ENCODE data around the gene RTP4.
A peak's percentile ranks its signal among the peaks of the same experiment; 100 is the strongest.

RTP4 gene

DNA sequence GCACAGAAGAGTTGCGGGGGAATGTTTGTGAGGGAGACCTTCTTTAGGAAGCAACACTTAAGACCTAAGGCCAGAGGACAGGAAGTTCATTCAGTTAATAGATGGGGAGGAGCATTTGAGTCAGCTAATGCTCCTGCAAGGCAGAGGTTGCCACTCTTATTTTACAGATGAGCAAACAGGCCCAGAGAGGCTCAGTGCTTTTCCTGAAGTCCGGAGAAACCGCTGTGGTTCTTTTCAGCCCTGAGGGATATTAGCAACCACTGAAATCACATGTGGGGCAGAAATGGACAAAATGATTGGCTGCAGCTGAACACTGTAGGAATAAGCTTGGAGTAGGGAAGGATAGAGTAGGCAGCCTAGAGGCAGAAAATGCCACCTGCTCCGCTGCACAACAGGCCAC lies 33.3 kb upstream of the RTP4 start:
- Histone ChIP-seq H3K27ac (ENCODE audit: low read depth, low read length) (no peak overlapping the region), H3K4me3 (ENCODE audit: low read depth in 1 of 2, low read length in 2 of 2) (no peak overlapping the region), H3K36me3 (ENCODE audit: control insufficient read depth in 1 of 2, insufficient read depth in 2 of 2, low read length in 2 of 2) (no peaks in the 10 kb centered on the region), H3K4me1 (ENCODE audit: control insufficient read depth in 1 of 2, insufficient read depth in 2 of 2, low read length in 2 of 2) (no peaks in the 10 kb centered on the region), H3K9me3 (ENCODE audit: control insufficient read depth in 1 of 2, low read length in 2 of 2) (no peaks in the 10 kb centered on the region), H3K27me3 (ENCODE audit: control insufficient read depth in 1 of 2, insufficient read depth in 2 of 2, low read length in 2 of 2) (peaks cover 5 to 6% of the 10 kb centered on the region in 2 donors), H3K9ac (ENCODE audit: low read depth in 1 of 2, low read length in 2 of 2) (no peak overlapping the region)

DNA sequence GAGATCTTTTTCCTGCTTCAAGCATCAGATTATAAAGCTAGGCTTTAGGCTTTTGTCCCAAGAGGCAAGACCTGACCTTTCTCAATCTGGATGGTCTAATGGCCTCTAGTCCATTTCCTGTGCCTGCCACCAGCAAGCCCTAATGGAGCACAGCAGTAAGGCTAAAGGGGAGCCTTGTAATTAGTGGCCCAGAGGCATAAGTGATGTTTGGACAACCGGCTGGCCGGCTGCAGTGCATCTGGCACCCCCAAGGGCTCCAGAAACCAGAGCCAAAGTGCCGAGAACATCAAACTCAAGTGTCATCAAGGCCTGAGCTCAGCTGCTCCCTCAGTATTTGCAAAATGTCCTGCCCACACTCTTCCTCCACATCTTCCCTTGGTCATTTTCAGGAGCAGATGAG lies 31.9 kb upstream of the RTP4 start:
- H3K27me3 ChIP-seq (ENCODE audit: control insufficient read depth in 1 of 2, insufficient read depth in 2 of 2, low read length in 2 of 2), result peaks cover 5 to 6% of the 10 kb centered on the region in 2 donors
- H3K27ac ChIP-seq (ENCODE audit: low read depth, low read length), result no peak overlapping the region
- H3K36me3 ChIP-seq (ENCODE audit: control insufficient read depth in 1 of 2, insufficient read depth in 2 of 2, low read length in 2 of 2), result no peaks in the 10 kb centered on the region
- no peaks in the 10 kb centered on the region for H3K9me3 ChIP-seq (ENCODE audit: control insufficient read depth in 1 of 2, low read length in 2 of 2)
- no peaks in the 10 kb centered on the region for H3K4me1 ChIP-seq (ENCODE audit: control insufficient read depth in 1 of 2, insufficient read depth in 2 of 2, low read length in 2 of 2)
- no peak overlapping the region for H3K9ac ChIP-seq (ENCODE audit: low read depth in 1 of 2, low read length in 2 of 2)
- H3K4me3 ChIP-seq (ENCODE audit: low read depth in 1 of 2, low read length in 2 of 2), result no peak overlapping the region

DNA sequence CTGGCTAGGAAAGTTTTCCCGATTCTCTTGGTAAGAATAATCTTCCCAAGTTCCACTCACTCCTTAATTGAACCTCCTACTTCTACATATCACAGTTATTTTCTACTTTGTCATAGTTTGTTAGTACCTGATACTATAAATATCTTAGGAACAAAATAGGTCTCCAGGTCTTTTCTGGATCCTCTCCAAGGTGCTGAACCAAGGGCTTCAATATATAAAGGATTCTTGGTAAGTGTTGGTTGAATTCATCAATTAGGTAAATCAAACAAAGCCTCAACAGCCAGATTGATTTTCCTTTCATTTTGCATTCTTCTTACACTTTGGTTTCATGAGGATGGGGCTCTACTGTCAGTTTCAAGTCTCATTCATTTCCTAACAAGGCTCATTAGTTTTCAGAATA lies 27.6 kb upstream of the RTP4 start:
- no peaks in the 10 kb centered on the region for H3K9me3 ChIP-seq (ENCODE audit: control insufficient read depth in 1 of 2, low read length in 2 of 2)
- no peaks in the 10 kb centered on the region for H3K36me3 ChIP-seq (ENCODE audit: control insufficient read depth in 1 of 2, insufficient read depth in 2 of 2, low read length in 2 of 2)
- no peaks in the 10 kb centered on the region for H3K4me1 ChIP-seq (ENCODE audit: control insufficient read depth in 1 of 2, insufficient read depth in 2 of 2, low read length in 2 of 2)
- H3K27ac ChIP-seq (ENCODE audit: low read depth, low read length), result no peak overlapping the region
- H3K27me3 ChIP-seq (ENCODE audit: control insufficient read depth in 1 of 2, insufficient read depth in 2 of 2, low read length in 2 of 2), result peaks cover 6 to 10% of the 10 kb centered on the region in 2 donors
- no peak overlapping the region for H3K9ac ChIP-seq (ENCODE audit: low read depth in 1 of 2, low read length in 2 of 2)
- no peak overlapping the region for H3K4me3 ChIP-seq (ENCODE audit: low read depth in 1 of 2, low read length in 2 of 2)

DNA sequence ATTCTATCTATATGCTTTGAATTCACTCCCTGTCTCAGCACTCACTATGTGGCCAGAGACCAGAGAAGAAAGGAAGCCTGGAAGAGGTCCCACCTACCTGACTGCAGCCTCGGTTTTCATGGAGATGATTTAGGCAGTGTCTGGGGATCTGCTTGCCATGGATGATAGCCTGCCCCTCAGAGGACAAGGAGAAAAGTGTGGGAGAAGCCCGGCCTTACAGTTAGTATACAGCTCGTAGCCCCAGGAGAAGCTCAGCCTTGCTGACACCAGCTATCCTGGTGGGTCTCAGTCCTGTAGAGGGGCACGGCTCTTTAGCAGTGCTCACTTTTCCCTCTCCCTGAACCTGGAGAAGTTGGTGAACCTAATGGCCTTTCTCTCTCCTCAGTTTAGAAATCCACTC lies 25.9 kb upstream of the RTP4 start:
- Histone ChIP-seq H3K27ac (ENCODE audit: low read depth, low read length) (no peak overlapping the region), H3K4me3 (ENCODE audit: low read depth in 1 of 2, low read length in 2 of 2) (no peak overlapping the region), H3K9me3 (ENCODE audit: control insufficient read depth in 1 of 2, low read length in 2 of 2) (no peaks in the 10 kb centered on the region), H3K9ac (ENCODE audit: low read depth in 1 of 2, low read length in 2 of 2) (no peak overlapping the region), H3K36me3 (ENCODE audit: control insufficient read depth in 1 of 2, insufficient read depth in 2 of 2, low read length in 2 of 2) (no peaks in the 10 kb centered on the region), H3K27me3 (ENCODE audit: control insufficient read depth in 1 of 2, insufficient read depth in 2 of 2, low read length in 2 of 2) (peaks cover 6 to 10% of the 10 kb centered on the region in 2 donors), H3K4me1 (ENCODE audit: control insufficient read depth in 1 of 2, insufficient read depth in 2 of 2, low read length in 2 of 2) (no peaks in the 10 kb centered on the region)

DNA sequence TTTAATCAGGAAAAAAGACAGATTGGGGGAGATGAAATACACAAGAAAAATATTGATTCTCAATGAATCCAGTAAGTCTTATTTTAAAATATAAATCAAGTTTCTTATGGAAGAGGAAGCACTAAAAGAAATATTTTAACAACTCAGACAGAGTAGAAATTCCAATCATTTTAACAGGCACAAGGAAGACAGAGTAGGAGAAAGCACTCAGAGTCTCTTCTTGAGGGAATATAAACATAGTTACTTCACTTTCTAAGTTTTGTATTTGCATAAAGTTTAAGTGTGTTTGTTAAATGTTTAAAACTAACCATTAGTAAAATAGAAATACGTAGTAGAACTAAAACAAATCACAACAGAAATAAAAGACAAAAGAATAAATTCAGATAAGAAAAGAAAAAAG lies 24.5 kb upstream of the RTP4 start:
- Histone ChIP-seq H3K27me3 (ENCODE audit: control insufficient read depth in 1 of 2, insufficient read depth in 2 of 2, low read length in 2 of 2) (peaks cover 6% of the 10 kb centered on the region in 2 donors), H3K9ac (ENCODE audit: low read depth in 1 of 2, low read length in 2 of 2) (no peak overlapping the region), H3K9me3 (ENCODE audit: control insufficient read depth in 1 of 2, low read length in 2 of 2) (no peaks in the 10 kb centered on the region), H3K36me3 (ENCODE audit: control insufficient read depth in 1 of 2, insufficient read depth in 2 of 2, low read length in 2 of 2) (no peaks in the 10 kb centered on the region), H3K27ac (ENCODE audit: low read depth, low read length) (no peak overlapping the region), H3K4me3 (ENCODE audit: low read depth in 1 of 2, low read length in 2 of 2) (no peak overlapping the region), H3K4me1 (ENCODE audit: control insufficient read depth in 1 of 2, insufficient read depth in 2 of 2, low read length in 2 of 2) (no peaks in the 10 kb centered on the region)

DNA sequence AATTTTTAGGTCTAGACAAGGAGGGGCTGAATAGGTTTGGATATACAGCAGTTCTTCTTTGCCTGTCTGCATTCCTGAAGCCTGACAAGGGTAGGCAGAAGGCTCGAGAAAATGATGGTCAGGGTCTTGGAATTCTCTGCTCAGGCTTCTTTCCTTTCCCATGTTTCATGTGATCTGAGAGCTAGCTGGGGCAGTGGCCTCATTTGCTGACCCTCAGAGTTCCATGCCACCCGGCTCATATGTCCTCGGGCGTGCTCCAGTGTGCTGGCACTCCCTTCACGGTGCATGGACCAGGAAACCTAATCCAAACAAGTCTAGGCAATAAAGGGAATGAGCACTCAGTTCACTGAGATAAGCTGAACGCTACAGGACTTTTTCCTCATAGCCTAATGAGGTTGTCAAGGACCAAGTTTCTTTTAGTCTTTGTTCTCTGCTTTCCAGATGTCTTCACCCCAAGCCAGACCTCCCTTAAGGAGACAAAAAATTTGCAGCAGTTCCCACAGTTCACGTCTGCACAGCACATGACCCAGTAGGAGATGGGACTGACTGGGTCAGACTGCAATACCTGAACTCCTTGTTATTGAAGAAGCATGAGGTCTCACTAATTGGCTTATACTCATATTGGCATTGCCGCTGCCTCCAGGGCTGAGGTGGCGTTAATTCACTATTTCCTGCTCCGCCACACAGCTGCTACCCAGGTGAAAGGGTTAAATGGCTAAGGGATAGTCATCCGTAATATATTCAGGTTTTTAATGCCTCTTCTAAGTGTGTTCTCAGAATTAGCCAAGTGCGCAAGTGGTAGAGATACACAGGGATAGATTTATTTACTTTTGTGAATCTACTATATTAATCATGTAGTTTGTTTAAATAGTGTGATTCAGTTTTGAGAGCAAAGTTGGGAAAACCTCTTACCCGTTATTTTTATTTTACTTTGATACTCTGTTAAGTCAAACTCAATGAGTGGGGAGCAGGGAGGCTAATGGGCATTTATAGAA lies 15.3 kb upstream of the RTP4 start:
- H3K27me3 ChIP-seq (ENCODE audit: control insufficient read depth in 1 of 2, insufficient read depth in 2 of 2, low read length in 2 of 2), result no peaks in the 10 kb centered on the region
- no peaks in the 10 kb centered on the region for H3K36me3 ChIP-seq (ENCODE audit: control insufficient read depth in 1 of 2, insufficient read depth in 2 of 2, low read length in 2 of 2)
- no peak overlapping the region for H3K27ac ChIP-seq (ENCODE audit: low read depth, low read length)
- no peak overlapping the region for H3K9ac ChIP-seq (ENCODE audit: low read depth in 1 of 2, low read length in 2 of 2)
- no peaks in the 10 kb centered on the region for H3K9me3 ChIP-seq (ENCODE audit: control insufficient read depth in 1 of 2, low read length in 2 of 2)
- H3K4me3 ChIP-seq (ENCODE audit: low read depth in 1 of 2, low read length in 2 of 2), result peak overlapping the region in 1 of 2 donors; percentile 27
- peaks cover 0 to 10% of the 10 kb centered on the region in 2 donors for H3K4me1 ChIP-seq (ENCODE audit: control insufficient read depth in 1 of 2, insufficient read depth in 2 of 2, low read length in 2 of 2)

DNA sequence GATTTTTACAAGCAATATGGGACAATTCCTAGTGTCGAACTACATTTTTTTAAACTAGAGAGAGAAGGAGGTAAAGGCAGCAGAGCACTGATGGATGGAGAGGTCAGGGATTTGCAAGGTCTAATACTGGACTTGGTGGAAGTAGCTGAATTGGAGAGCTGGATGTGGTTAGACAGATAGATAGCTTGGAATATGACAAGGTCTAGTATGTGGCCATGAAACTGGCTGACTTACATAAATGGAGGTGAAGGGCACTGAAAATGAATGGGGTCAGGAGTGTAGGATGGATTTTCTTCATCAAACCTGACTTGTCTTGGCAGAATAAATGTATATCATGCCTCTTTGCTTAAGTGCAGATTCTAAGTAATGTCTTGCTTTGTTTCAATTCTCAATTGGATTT lies 10.1 kb upstream of the RTP4 start:
- H3K4me3 ChIP-seq (ENCODE audit: low read depth in 1 of 2, low read length in 2 of 2), result no peak overlapping the region
- no peak overlapping the region for H3K9ac ChIP-seq (ENCODE audit: low read depth in 1 of 2, low read length in 2 of 2)
- H3K4me1 ChIP-seq (ENCODE audit: control insufficient read depth in 1 of 2, insufficient read depth in 2 of 2, low read length in 2 of 2), result peaks cover 0 to 2% of the 10 kb centered on the region in 2 donors
- H3K27me3 ChIP-seq (ENCODE audit: control insufficient read depth in 1 of 2, insufficient read depth in 2 of 2, low read length in 2 of 2), result no peaks in the 10 kb centered on the region
- no peaks in the 10 kb centered on the region for H3K9me3 ChIP-seq (ENCODE audit: control insufficient read depth in 1 of 2, low read length in 2 of 2)
- H3K27ac ChIP-seq (ENCODE audit: low read depth, low read length), result no peak overlapping the region
- H3K36me3 ChIP-seq (ENCODE audit: control insufficient read depth in 1 of 2, insufficient read depth in 2 of 2, low read length in 2 of 2), result no peaks in the 10 kb centered on the region

DNA sequence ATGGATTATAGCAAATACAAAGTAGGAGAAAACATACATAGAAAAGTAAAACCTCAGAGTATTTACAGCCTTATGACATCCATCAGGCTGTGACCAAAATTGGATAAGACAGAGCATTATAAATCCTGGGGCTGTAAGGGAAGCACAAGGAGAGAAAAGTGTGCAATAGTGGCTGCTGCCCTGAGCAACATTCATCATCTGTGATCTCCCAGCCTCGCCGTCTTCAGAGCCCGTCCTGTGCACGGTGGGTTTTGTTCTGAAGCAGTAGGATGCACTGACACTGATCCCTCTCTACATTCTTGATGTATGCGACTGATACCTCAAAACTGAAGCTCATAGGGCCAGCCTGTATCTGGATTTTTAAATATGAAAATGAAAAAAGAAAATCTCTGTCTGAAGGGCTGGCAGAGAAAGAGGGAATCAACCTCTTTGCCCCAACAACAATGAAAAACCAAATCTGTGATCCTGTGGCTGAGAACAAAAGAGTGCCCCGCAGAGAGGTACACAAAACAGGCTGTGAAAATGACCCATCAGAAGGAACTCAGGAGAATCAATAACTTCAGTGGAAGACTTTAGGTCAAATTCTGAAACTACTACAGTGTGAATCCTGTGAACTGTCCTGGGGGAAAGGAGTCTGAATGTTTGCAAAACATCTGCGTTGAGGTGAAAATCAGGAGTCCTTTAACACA lies 8.2 kb upstream of the RTP4 start:
- H3K36me3 ChIP-seq (ENCODE audit: control insufficient read depth in 1 of 2, insufficient read depth in 2 of 2, low read length in 2 of 2), result no peaks in the 10 kb centered on the region
- H3K27ac ChIP-seq (ENCODE audit: low read depth, low read length), result no peak overlapping the region
- no peaks in the 10 kb centered on the region for H3K4me1 ChIP-seq (ENCODE audit: control insufficient read depth in 1 of 2, insufficient read depth in 2 of 2, low read length in 2 of 2)
- H3K27me3 ChIP-seq (ENCODE audit: control insufficient read depth in 1 of 2, insufficient read depth in 2 of 2, low read length in 2 of 2), result no peaks in the 10 kb centered on the region
- no peak overlapping the region for H3K9ac ChIP-seq (ENCODE audit: low read depth in 1 of 2, low read length in 2 of 2)
- no peaks in the 10 kb centered on the region for H3K9me3 ChIP-seq (ENCODE audit: control insufficient read depth in 1 of 2, low read length in 2 of 2)
- H3K4me3 ChIP-seq (ENCODE audit: low read depth in 1 of 2, low read length in 2 of 2), result no peak overlapping the region

DNA sequence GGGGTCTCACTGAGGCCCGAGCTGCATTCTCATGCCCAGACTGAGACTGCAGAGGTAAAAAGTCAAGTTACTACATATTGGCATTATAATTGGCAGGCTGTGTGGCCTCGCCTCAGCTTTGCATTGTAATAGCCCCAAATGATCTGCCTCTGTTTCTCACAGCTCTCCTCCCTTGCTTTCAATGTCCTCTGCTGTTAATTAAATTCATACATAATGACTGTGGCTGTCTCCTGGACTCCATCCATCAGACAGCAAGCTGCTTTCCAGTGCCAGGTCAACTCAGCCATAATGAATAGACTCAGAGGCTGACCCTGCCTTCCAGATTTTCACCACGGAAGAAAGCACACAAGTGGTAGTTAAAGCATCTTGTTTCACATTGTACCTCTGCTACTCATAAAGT lies 7.6 kb upstream of the RTP4 start:
- H3K27ac ChIP-seq (ENCODE audit: low read depth, low read length), result no peak overlapping the region
- H3K4me3 ChIP-seq (ENCODE audit: low read depth in 1 of 2, low read length in 2 of 2), result no peak overlapping the region
- H3K9ac ChIP-seq (ENCODE audit: low read depth in 1 of 2, low read length in 2 of 2), result no peak overlapping the region
- no peaks in the 10 kb centered on the region for H3K9me3 ChIP-seq (ENCODE audit: control insufficient read depth in 1 of 2, low read length in 2 of 2)
- H3K4me1 ChIP-seq (ENCODE audit: control insufficient read depth in 1 of 2, insufficient read depth in 2 of 2, low read length in 2 of 2), result no peaks in the 10 kb centered on the region
- H3K36me3 ChIP-seq (ENCODE audit: control insufficient read depth in 1 of 2, insufficient read depth in 2 of 2, low read length in 2 of 2), result no peaks in the 10 kb centered on the region
- H3K27me3 ChIP-seq (ENCODE audit: control insufficient read depth in 1 of 2, insufficient read depth in 2 of 2, low read length in 2 of 2), result no peaks in the 10 kb centered on the region

DNA sequence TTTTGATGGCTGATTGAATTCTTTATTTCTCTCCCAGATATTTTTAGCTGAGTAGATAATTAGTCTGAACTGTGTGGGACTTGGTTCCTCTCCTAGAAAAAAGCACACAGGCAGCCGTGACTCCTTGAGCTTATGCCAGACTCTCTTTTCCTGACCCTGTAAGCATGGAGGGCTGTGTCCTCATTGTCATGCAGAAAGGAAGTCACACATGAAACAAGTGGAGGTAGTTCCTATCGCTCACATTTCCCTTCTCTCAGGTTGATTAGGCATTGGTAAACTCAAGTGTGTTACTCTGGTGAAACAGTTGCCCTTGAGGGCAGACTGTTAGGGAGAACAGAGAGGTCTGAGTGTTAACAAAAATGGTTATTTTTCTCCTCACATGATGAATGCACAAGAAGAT lies 6.3 kb upstream of the RTP4 start:
- no peaks in the 10 kb centered on the region for H3K27me3 ChIP-seq (ENCODE audit: control insufficient read depth in 1 of 2, insufficient read depth in 2 of 2, low read length in 2 of 2)
- no peaks in the 10 kb centered on the region for H3K9me3 ChIP-seq (ENCODE audit: control insufficient read depth in 1 of 2, low read length in 2 of 2)
- no peak overlapping the region for H3K27ac ChIP-seq (ENCODE audit: low read depth, low read length)
- H3K4me3 ChIP-seq (ENCODE audit: low read depth in 1 of 2, low read length in 2 of 2), result no peak overlapping the region
- no peak overlapping the region for H3K9ac ChIP-seq (ENCODE audit: low read depth in 1 of 2, low read length in 2 of 2)
- no peaks in the 10 kb centered on the region for H3K4me1 ChIP-seq (ENCODE audit: control insufficient read depth in 1 of 2, insufficient read depth in 2 of 2, low read length in 2 of 2)
- H3K36me3 ChIP-seq (ENCODE audit: control insufficient read depth in 1 of 2, insufficient read depth in 2 of 2, low read length in 2 of 2), result no peaks in the 10 kb centered on the region
